ENCODE measurements around the gene ETFDH. TPM values are rescaled to one million over a fixed set of nuclear protein-coding genes. Genes with fewer than 3 reads are reported as not detected.
"Not testable (repeated sequence)": the region's sequence is repeated elsewhere in the genome, so short reads cannot be mapped to it uniquely, and the experiment has no call there.

Gene ETFDH
- total RNA-seq, 1 experiment from 2014 or later, result 21.0 TPM

DNA sequence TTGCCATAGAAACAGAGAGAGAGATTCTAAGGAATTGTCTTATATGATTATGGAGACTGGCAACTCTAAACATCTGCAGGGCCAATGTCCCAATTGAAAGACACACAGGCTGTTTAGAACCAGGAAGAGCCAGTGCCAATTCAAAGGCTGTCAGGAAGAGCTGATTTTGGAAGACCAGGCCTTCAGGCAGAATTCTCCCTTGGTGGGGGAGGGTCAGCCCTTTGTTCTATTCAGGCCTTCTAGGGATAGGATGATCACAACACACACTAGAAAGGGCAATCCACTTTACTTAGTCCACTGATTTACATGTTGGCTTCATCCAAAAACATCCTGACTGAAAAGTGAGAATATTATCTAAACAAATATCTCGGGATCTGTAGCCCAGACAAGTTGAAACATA lies 15.7 kb upstream of the ETFDH start:
- no peaks in the 10 kb centered on the region for H3K79me2 ChIP-seq (ENCODE audit: low read depth)
- CTCF ChIA-PET, result no interaction called here
- intact Hi-C loops (cut with micrococcal nuclease; ENCODE audit: unreplicated experiment), result no loop called here
- POLR2A ChIA-PET (ENCODE audit: unreplicated experiment), result no interaction called here
- H2AFZ ChIP-seq, result no peak overlapping the region
- no peaks in the 10 kb centered on the region for H3K4me1 ChIP-seq (replicated peaks; ENCODE audit: insufficient read depth)
- H3K9me2 ChIP-seq (ENCODE audit: insufficient read depth), result no peaks in the 10 kb centered on the region
- no peak overlapping the region for H3K4me2 ChIP-seq
- no peaks in the 10 kb centered on the region for H3K36me3 ChIP-seq (ENCODE audit: low read depth)
- no TSS peak for BruUV-seq (replicated peaks)
- no peaks in the 10 kb centered on the region for H3K27me3 ChIP-seq (ENCODE audit: insufficient read depth, low read depth)
- no peaks in the 10 kb centered on the region for H3K9me3 ChIP-seq (ENCODE audit: insufficient read depth, low read depth)
- no peak overlapping the region for H3K4me3 ChIP-seq
- H3K27ac ChIP-seq, result no peak overlapping the region
- no peaks in the 10 kb centered on the region for H4K20me1 ChIP-seq (ENCODE audit: insufficient read depth)
- DNase-seq, result no peak
- TF ChIP-seq, protein P1, sequence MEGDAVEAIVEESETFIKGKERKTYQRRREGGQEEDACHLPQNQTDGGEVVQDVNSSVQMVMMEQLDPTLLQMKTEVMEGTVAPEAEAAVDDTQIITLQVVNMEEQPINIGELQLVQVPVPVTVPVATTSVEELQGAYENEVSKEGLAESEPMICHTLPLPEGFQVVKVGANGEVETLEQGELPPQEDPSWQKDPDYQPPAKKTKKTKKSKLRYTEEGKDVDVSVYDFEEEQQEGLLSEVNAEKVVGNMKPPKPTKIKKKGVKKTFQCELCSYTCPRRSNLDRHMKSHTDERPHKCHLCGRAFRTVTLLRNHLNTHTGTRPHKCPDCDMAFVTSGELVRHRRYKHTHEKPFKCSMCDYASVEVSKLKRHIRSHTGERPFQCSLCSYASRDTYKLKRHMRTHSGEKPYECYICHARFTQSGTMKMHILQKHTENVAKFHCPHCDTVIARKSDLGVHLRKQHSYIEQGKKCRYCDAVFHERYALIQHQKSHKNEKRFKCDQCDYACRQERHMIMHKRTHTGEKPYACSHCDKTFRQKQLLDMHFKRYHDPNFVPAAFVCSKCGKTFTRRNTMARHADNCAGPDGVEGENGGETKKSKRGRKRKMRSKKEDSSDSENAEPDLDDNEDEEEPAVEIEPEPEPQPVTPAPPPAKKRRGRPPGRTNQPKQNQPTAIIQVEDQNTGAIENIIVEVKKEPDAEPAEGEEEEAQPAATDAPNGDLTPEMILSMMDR (conservative IDR thresholded peaks at IDR 0.05), result no peak
- TF ChIP-seq EZH2 (IDR thresholded peaks at IDR 0.05; ENCODE audit: low read depth), result no peak
- no peaks in the 10 kb centered on the region for H3F3A ChIP-seq (ENCODE audit: insufficient read depth, low read depth)

GRCh38 chr4:158657291-158657690 lies 14.8 kb upstream of the ETFDH start:
- Histone ChIP-seq H3K36me3 (ENCODE audit: low read depth) (no peaks in the 10 kb centered on the region), H3K4me2 (no peak overlapping the region), H3F3A (ENCODE audit: insufficient read depth, low read depth) (no peaks in the 10 kb centered on the region), H3K79me2 (ENCODE audit: low read depth) (no peaks in the 10 kb centered on the region), H3K27me3 (ENCODE audit: insufficient read depth, low read depth) (no peaks in the 10 kb centered on the region), H3K9me3 (ENCODE audit: insufficient read depth, low read depth) (no peaks in the 10 kb centered on the region), H2AFZ (no peak overlapping the region), H3K4me3 (no peak overlapping the region), H3K4me1 (replicated peaks; ENCODE audit: insufficient read depth) (no peaks in the 10 kb centered on the region), H4K20me1 (ENCODE audit: insufficient read depth) (no peaks in the 10 kb centered on the region), H3K27ac (no peak overlapping the region), H3K9me2 (ENCODE audit: insufficient read depth) (no peaks in the 10 kb centered on the region)
- no peak for DNase-seq
- CTCF ChIA-PET, result interaction anchor here (0.7 kb wide), 1 partner anchor 14 kb away, joined by 8 read pairs; no protein-coding TSS in a partner anchor
- no TSS peak for BruUV-seq (replicated peaks)
- intact Hi-C loops (cut with micrococcal nuclease; ENCODE audit: unreplicated experiment), result no loop called here
- TF ChIP-seq, protein P1 (conservative IDR thresholded peaks at IDR 0.05), result no peak
- TF ChIP-seq EZH2 (IDR thresholded peaks at IDR 0.05; ENCODE audit: low read depth), result no peak
- POLR2A ChIA-PET (ENCODE audit: unreplicated experiment), result no interaction called here

DNA sequence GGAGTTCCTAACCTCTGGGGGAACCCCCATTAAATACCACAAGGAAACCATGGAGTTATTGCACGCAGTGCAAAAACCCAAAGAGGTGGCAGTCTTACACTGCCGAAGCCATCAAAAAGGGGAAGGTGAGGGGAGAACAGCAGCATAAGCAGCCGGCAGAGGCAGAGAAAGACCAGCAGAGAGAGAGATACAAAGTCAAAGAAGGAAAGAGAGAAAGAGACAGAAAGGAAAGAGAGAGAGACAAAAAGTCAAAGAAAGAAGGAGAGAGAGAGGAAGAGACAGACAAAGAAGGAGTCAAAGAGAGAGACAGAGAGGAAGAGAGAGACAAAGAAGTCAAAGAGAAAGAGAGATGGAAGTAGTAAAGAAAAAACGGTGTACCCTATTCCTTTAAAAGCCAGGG lies 8.8 kb upstream of the ETFDH start:
- H4K20me1 ChIP-seq (ENCODE audit: insufficient read depth); CTCF ChIA-PET; H3K9me3 ChIP-seq (ENCODE audit: insufficient read depth, low read depth); BruUV-seq (replicated peaks); H3K27ac ChIP-seq; POLR2A ChIA-PET (ENCODE audit: unreplicated experiment); H3K9me2 ChIP-seq (ENCODE audit: insufficient read depth); H3K79me2 ChIP-seq (ENCODE audit: low read depth); H3F3A ChIP-seq (ENCODE audit: insufficient read depth, low read depth); H3K36me3 ChIP-seq (ENCODE audit: low read depth); H2AFZ ChIP-seq; intact Hi-C loops (cut with micrococcal nuclease; ENCODE audit: unreplicated experiment); DNase-seq; H3K4me2 ChIP-seq; H3K4me1 ChIP-seq (replicated peaks; ENCODE audit: insufficient read depth); H3K4me3 ChIP-seq; H3K27me3 ChIP-seq (ENCODE audit: insufficient read depth, low read depth): not testable (repeated sequence)

GRCh38 chr4:158663707-158664625 lies 8.1 kb upstream of the ETFDH start:
- H3K4me2 ChIP-seq; H2AFZ ChIP-seq; BruUV-seq (replicated peaks); H3F3A ChIP-seq (ENCODE audit: insufficient read depth, low read depth); intact Hi-C loops (cut with micrococcal nuclease; ENCODE audit: unreplicated experiment); H3K36me3 ChIP-seq (ENCODE audit: low read depth); H3K9me2 ChIP-seq (ENCODE audit: insufficient read depth); H3K9me3 ChIP-seq (ENCODE audit: insufficient read depth, low read depth); CTCF ChIA-PET; DNase-seq; POLR2A ChIA-PET (ENCODE audit: unreplicated experiment); H3K27me3 ChIP-seq (ENCODE audit: insufficient read depth, low read depth); H3K4me1 ChIP-seq (replicated peaks; ENCODE audit: insufficient read depth); H3K4me3 ChIP-seq; H4K20me1 ChIP-seq (ENCODE audit: insufficient read depth); H3K79me2 ChIP-seq (ENCODE audit: low read depth); H3K27ac ChIP-seq: not testable (repeated sequence)
